WERI-Rb-1 (cell line): ENCODE results near the gene SLC43A1.

Experiments used
- DNase-seq: peaks from one replicate; pipeline ENCODE4 v3.0.0-alpha.2; 2020
- H3K27ac ChIP-seq: fragments of 250-450 bp; sonication (Bioruptor Pico); 2 replicates; pipeline ENCODE4 v1.5.1; 2020; ENCODE audit warnings: mild to moderate bottlenecking, moderate library complexity
- H3K27me3 ChIP-seq: fragments of 250-450 bp; sonication (Bioruptor Pico); 2 replicates; pipeline ENCODE4 v1.5.1; 2021; ENCODE audit warnings: mild to moderate bottlenecking, low read depth, moderate library complexity; ENCODE audit not compliant: insufficient read depth, severe bottlenecking
- H3K36me3 ChIP-seq: fragments of 250-450 bp; sonication (Bioruptor Pico); 2 replicates; pipeline ENCODE4 v1.5.1; 2020; ENCODE audit warnings: mild to moderate bottlenecking, moderate library complexity
- H3K4me3 ChIP-seq: 2 replicates; pipeline ENCODE4 v1.5.1; 2011; ENCODE audit warnings: low read depth, mild to moderate bottlenecking, control low read depth, low read length
- H3K9me3 ChIP-seq: fragments of 250-450 bp; sonication (Bioruptor Pico); 2 replicates; pipeline ENCODE4 v1.5.1; 2021; ENCODE audit warnings: mild to moderate bottlenecking, moderate library complexity; ENCODE audit not compliant: severe bottlenecking
- TF ChIP-seq, protein P1 (sequence below): IDR thresholded peaks from 2 replicates; pipeline ENCODE4 v1.5.1; 2011; ENCODE audit warnings: low read depth, mild to moderate bottlenecking, control low read depth, inconsistent platforms, low read length

Gene SLC43A1

DNA sequence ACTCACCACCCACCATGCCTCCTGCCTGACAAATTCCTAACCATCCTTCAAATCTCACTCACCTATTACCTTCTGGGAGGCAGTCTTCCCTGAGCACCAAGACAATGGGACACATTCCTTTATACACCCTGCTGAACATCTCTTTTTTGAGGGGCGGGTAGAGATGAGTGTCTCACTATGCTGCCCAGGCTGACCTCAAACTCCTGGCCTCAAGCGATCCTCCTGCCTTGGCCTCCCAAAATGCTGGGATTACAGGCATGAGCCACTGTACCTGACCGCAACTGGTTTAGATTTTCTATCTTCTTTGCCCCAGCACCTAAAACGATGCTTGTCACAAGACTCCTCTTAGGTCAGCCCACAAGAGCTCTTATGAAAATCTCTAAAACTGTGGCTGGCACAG, 7.9 kb upstream of the SLC43A1 start:
- DNase-seq, result no peak
- no peaks in the 10 kb centered on the region for H3K27me3 ChIP-seq
- TF ChIP-seq, protein P1, sequence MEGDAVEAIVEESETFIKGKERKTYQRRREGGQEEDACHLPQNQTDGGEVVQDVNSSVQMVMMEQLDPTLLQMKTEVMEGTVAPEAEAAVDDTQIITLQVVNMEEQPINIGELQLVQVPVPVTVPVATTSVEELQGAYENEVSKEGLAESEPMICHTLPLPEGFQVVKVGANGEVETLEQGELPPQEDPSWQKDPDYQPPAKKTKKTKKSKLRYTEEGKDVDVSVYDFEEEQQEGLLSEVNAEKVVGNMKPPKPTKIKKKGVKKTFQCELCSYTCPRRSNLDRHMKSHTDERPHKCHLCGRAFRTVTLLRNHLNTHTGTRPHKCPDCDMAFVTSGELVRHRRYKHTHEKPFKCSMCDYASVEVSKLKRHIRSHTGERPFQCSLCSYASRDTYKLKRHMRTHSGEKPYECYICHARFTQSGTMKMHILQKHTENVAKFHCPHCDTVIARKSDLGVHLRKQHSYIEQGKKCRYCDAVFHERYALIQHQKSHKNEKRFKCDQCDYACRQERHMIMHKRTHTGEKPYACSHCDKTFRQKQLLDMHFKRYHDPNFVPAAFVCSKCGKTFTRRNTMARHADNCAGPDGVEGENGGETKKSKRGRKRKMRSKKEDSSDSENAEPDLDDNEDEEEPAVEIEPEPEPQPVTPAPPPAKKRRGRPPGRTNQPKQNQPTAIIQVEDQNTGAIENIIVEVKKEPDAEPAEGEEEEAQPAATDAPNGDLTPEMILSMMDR, result no peak
- peaks cover 5% of the 10 kb centered on the region; the same call in 1 of the 2 replicates for H3K36me3 ChIP-seq
- no peak overlapping the region for H3K27ac ChIP-seq
- H3K4me3 ChIP-seq, result no peak overlapping the region
- no peaks in the 10 kb centered on the region for H3K9me3 ChIP-seq

DNA sequence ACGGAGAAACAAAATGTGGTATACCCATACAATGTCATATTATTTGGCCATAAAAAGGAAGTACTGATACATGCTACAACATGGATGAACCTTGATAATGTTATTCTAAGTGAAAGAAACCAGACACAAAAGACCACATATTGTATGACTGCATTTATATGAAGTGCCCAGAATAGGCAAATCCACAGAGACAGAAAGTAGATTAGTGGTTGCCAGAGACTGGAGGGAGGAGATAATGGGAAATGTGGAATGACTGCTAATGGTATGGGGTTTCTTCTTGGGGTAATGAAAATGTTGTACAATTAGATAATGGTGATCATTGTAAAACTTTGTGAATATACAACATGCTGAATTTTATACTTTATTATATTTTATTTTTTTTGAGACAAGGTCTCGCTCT, 5.6 kb upstream of the SLC43A1 start:
- peaks cover 4% of the 10 kb centered on the region for H3K27me3 ChIP-seq
- no peaks in the 10 kb centered on the region for H3K36me3 ChIP-seq
- no peaks in the 10 kb centered on the region for H3K9me3 ChIP-seq
- TF ChIP-seq, protein P1, result no peak
- no peak for DNase-seq
- H3K4me3 ChIP-seq, result no peak overlapping the region
- no peak overlapping the region for H3K27ac ChIP-seq

DNA sequence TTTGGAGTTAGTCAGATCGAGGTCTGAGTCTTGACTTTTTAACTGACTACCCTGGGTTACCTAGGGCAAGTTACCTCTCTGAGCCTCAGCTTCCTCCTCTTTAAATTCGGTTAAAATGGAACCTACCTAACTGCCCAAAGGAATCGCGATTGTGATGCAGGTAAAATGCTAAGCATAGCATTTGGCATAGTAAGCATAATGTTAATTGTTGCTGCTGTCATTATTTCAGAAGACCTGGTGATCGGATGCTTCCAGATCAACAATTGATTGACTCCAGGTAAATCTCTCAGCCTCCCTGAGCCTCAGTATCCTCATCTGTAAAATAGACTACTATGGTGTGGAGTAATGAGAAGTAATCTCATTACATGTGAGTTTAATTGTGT, 550 bp upstream of the SLC43A1 start:
- no peak overlapping the region for H3K27ac ChIP-seq
- TF ChIP-seq, protein P1, result no peak
- peaks cover 20% of the 10 kb centered on the region for H3K27me3 ChIP-seq
- H3K36me3 ChIP-seq, result no peaks in the 10 kb centered on the region
- no peaks in the 10 kb centered on the region for H3K9me3 ChIP-seq
- no peak for DNase-seq
- H3K4me3 ChIP-seq, result peak overlapping the region; percentile 78

DNA sequence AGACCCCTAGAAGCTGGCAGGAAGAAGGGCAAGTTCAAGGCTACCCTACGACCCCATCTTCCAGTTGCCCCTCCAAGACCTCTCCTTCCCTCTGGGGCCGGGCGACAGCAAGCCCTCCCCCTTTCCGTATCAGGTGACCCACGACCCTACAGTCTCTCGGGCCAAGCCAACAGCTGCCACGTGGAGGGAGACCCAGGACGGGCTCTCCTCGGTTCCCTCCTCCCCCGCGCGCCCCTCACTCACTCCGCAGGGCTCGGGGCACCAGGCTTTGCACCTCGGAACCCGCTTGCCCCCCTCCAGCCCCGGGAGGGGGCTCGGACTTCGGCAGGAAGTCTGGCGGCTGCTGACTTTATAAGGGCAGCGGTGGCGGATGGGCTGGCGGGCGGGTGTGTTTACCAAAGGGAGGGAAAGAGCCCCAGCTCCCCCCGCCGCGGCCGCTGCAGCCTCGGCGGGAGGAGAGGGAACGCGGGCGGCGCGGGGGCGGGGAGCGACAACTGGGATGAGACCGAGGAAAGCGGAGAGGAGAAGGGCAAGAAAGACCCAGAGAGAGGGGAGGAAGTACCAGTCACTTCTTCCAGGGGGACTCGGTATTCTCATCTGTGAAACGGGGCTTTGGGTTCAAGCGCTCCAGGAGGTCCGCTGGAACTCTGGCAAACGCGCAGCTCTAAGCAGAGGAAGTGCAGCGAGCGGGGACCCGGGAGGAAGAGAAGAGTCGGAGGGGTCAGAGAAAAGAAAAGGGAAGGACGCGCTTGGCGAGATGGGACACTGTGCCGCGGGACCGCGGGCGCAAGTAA, 767 bp downstream of the SLC43A1 start:
- Histone ChIP-seq H3K9me3 (no peaks in the 10 kb centered on the region), H3K4me3 (peak overlapping the region; percentile 78), H3K27me3 (peaks cover 20% of the 10 kb centered on the region), H3K27ac (no peak overlapping the region), H3K36me3 (no peaks in the 10 kb centered on the region)
- TF ChIP-seq, protein P1, result no peak
- DNase-seq, result no peak

GRCh38 chr11:57513911-57514537, 1.5 kb downstream of the SLC43A1 start:
- H3K27ac ChIP-seq, result no peak overlapping the region
- no peaks in the 10 kb centered on the region for H3K36me3 ChIP-seq
- peak overlapping the region; percentile 78; the same call in 1 of the 2 replicates for H3K4me3 ChIP-seq
- H3K27me3 ChIP-seq, result peaks cover 20% of the 10 kb centered on the region
- H3K9me3 ChIP-seq, result no peaks in the 10 kb centered on the region
- TF ChIP-seq, protein P1, result no peak
- no peak for DNase-seq
